SJCRH30 (cell line): ENCODE data around the gene SNX20. TPM values are rescaled to one million over a fixed set of nuclear protein-coding genes. Genes with fewer than 3 reads are reported as not detected.

Experiments used
- total RNA-seq: library from RNA; depleted of rRNA; stranded (reverse); fragments of >200 nt; shearing (Covaris generic); gene quantifications from 2 replicates; pipeline ENCODE4 v1.2.3, GENCODE V29; 2014; rRNA removed

Gene SNX20
- total RNA-seq, 1 experiment from 2014 or later: not detected

Other genes starting within 250 kb of the SNX20 start
- 0.02 TPM in 1 of 2 replicates, not detected in the other for gene NKD1, start 132.9 kb downstream of the SNX20 start, total RNA-seq
- gene NOD2, start 12.3 kb upstream of the SNX20 start, total RNA-seq: not detected in 2 replicates
- gene CYLD, start 60.8 kb upstream of the SNX20 start, total RNA-seq: 13.9 and 14.0 TPM in 2 replicates